Activated T-cell treated with anti-CD3 and anti-CD28 coated beads, Interleukin-2, amount 50 U/mL, for 4 hours (primary cell): ENCODE measurements around the gene BBS4. TPM values are rescaled to one million over a fixed set of nuclear protein-coding genes. Genes with fewer than 3 reads are reported as not detected.

Source experiments
- ATAC-seq, 2 donors: fragments of 200-7000 bp; cut with Tn5 transposase; one replicate each; pipeline ENCODE4 v1.10.0; 2021
- DNase-seq: peaks from one replicate; pipeline ENCODE4 v3.0.0-alpha.2; 2020
- H3K27me3 Mint-ChIP-seq: one replicate; pipeline ENCODE4 v1.8.0; 2021; ENCODE audit warnings: low read depth, mixed read lengths
- H3K36me3 Mint-ChIP-seq: one replicate; pipeline ENCODE4 v1.8.0; 2022; ENCODE audit warnings: mixed read lengths; ENCODE audit not compliant: insufficient read depth
- H3K4me1 Mint-ChIP-seq: one replicate; pipeline ENCODE4 v1.8.0; 2021; ENCODE audit warnings: low read depth, mixed read lengths
- H3K4me3 Mint-ChIP-seq: one replicate; pipeline ENCODE4 v1.8.0; 2021; ENCODE audit warnings: mild to moderate bottlenecking, moderate library complexity, mixed read lengths
- H3K9me3 Mint-ChIP-seq: one replicate; pipeline ENCODE4 v1.8.0; 2021; ENCODE audit warnings: mixed read lengths
- total RNA-seq, 3 donors: library from RNA; stranded (reverse); gene quantifications; one replicate each; pipeline ENCODE4 v1.2.1, GENCODE V29; 2021

The BBS4 gene
- total RNA-seq, 3 donors from 2014 or later: 12.1 to 16.5 (median 15.0) TPM

- DNase-seq: no peak
- no peak overlapping the region for H3K4me3 Mint-ChIP-seq
- no peaks in the 10 kb centered on the region for H3K27me3 Mint-ChIP-seq
- peaks cover 7% of the 10 kb centered on the region for H3K36me3 Mint-ChIP-seq
- no peaks in the 10 kb centered on the region for H3K9me3 Mint-ChIP-seq
- ATAC-seq: no peak
- peaks cover 49% of the 10 kb centered on the region for H3K4me1 Mint-ChIP-seq
Measured at GRCh38 chr15:72786242-72786641, 100.2 kb downstream of the BBS4 start.

- DNase-seq (no peak), ATAC-seq (no peak)
- no peaks in the 10 kb centered on the region for H3K27me3 Mint-ChIP-seq
- H3K4me3 Mint-ChIP-seq: peak overlapping the region; percentile 24
- H3K9me3 Mint-ChIP-seq: no peaks in the 10 kb centered on the region
- peaks cover 44% of the 10 kb centered on the region for H3K4me1 Mint-ChIP-seq
- peaks cover 2% of the 10 kb centered on the region for H3K36me3 Mint-ChIP-seq
Measured at GRCh38 chr15:72786676-72787345, 100.8 kb downstream of the BBS4 start.

GRCh38 chr15:72787526-72787925 is 101.5 kb downstream of the BBS4 start:
- peaks cover 2% of the 10 kb centered on the region for H3K27me3 Mint-ChIP-seq
- H3K36me3 Mint-ChIP-seq: no peaks in the 10 kb centered on the region
- peaks cover 40% of the 10 kb centered on the region for H3K4me1 Mint-ChIP-seq
- no peaks in the 10 kb centered on the region for H3K9me3 Mint-ChIP-seq
- no peak overlapping the region for H3K4me3 Mint-ChIP-seq
- ATAC-seq (no peak), DNase-seq (no peak)

Other genes starting within 250 kb of the BBS4 start
- gene ARIH1, start 211.9 kb upstream of the BBS4 start, total RNA-seq: 100 to 1,000 TPM; 154 to 167 (median 164) TPM
- not detected for gene GOLGA6B, start 31.5 kb upstream of the BBS4 start, total RNA-seq
- gene HIGD2B, start within 50 bp of the BBS4 start, total RNA-seq: under 1 TPM in 2 of 3 donors, not detected in 1; 0.18 to 0.33 TPM
- 10 to 100 TPM; 79.0 to 81.9 (median 81.8) TPM for gene ADPGK, start 97.6 kb downstream of the BBS4 start, total RNA-seq